Measurements from ENCODE around the gene CD33. TPM values are rescaled to one million over a fixed set of nuclear protein-coding genes. Genes with fewer than 3 reads are reported as not detected.

CD33 gene
- total RNA-seq, 1 experiment from 2014 or later: not detected

Other genes with a start within 250 kb of the CD33 start
- gene KLK7, start 241.2 kb upstream of the CD33 start, total RNA-seq (2014; rRNA removed; shearing (Covaris generic); ENCODE audit: low replicate concordance): not detected in 2 replicates
- gene KLK8, start 223.5 kb upstream of the CD33 start, total RNA-seq (2014; rRNA removed; shearing (Covaris generic); ENCODE audit: low replicate concordance): not detected in 2 replicates
- not detected in 2 replicates for gene KLK10, start 205.4 kb upstream of the CD33 start, total RNA-seq (2014; rRNA removed; shearing (Covaris generic); ENCODE audit: low replicate concordance)
- not detected in 2 replicates for gene KLK11, start 198.5 kb upstream of the CD33 start, total RNA-seq (2014; rRNA removed; shearing (Covaris generic); ENCODE audit: low replicate concordance)
- gene KLK12, start 190.1 kb upstream of the CD33 start, total RNA-seq (2014; rRNA removed; shearing (Covaris generic); ENCODE audit: low replicate concordance): not detected in 2 replicates
- not detected in 2 replicates for gene KLK13, start 160.0 kb upstream of the CD33 start, total RNA-seq (2014; rRNA removed; shearing (Covaris generic); ENCODE audit: low replicate concordance)
- not detected in 2 replicates for gene KLK14, start 142.2 kb upstream of the CD33 start, total RNA-seq (2014; rRNA removed; shearing (Covaris generic); ENCODE audit: low replicate concordance)
- 20.7 and 22.1 TPM in 2 replicates for gene CTU1, start 116.7 kb upstream of the CD33 start, total RNA-seq (2014; rRNA removed; shearing (Covaris generic); ENCODE audit: low replicate concordance)
- gene SIGLEC9, start 100.2 kb upstream of the CD33 start, total RNA-seq (2014; rRNA removed; shearing (Covaris generic); ENCODE audit: low replicate concordance): 1.5 TPM in 1 of 2 replicates, not detected in the other
- not detected in 2 replicates for gene SIGLEC7, start 82.8 kb upstream of the CD33 start, total RNA-seq (2014; rRNA removed; shearing (Covaris generic); ENCODE audit: low replicate concordance)
- 52.0 and 60.2 TPM in 2 replicates for gene SIGLECL1, start 26.0 kb downstream of the CD33 start, total RNA-seq (2014; rRNA removed; shearing (Covaris generic); ENCODE audit: low replicate concordance)
- gene IGLON5, start 86.6 kb downstream of the CD33 start, total RNA-seq (2014; rRNA removed; shearing (Covaris generic); ENCODE audit: low replicate concordance): not detected in 2 replicates
- 11.0 and 19.2 TPM in 2 replicates for gene VSIG10L, start 117.1 kb downstream of the CD33 start, total RNA-seq (2014; rRNA removed; shearing (Covaris generic); ENCODE audit: low replicate concordance)
- gene ETFB, start 141.3 kb downstream of the CD33 start, total RNA-seq (2014; rRNA removed; shearing (Covaris generic); ENCODE audit: low replicate concordance): 497 and 551 TPM in 2 replicates
- not detected in 2 replicates for gene CLDND2, start 143.9 kb downstream of the CD33 start, total RNA-seq (2014; rRNA removed; shearing (Covaris generic); ENCODE audit: low replicate concordance)
- not detected in 2 replicates for gene NKG7, start 147.6 kb downstream of the CD33 start, total RNA-seq (2014; rRNA removed; shearing (Covaris generic); ENCODE audit: low replicate concordance)
- not detected in 2 replicates for gene LIM2, start 162.9 kb downstream of the CD33 start, total RNA-seq (2014; rRNA removed; shearing (Covaris generic); ENCODE audit: low replicate concordance)
- not detected in 2 replicates for gene C19orf84, start 165.5 kb downstream of the CD33 start, total RNA-seq (2014; rRNA removed; shearing (Covaris generic); ENCODE audit: low replicate concordance)
- gene SIGLEC10, start 192.6 kb downstream of the CD33 start, total RNA-seq (2014; rRNA removed; shearing (Covaris generic); ENCODE audit: low replicate concordance): not detected in 2 replicates
- gene SIGLEC8, start 233.4 kb downstream of the CD33 start, total RNA-seq (2014; rRNA removed; shearing (Covaris generic); ENCODE audit: low replicate concordance): not detected in 2 replicates

Measured in Caki2 (cell line).